ENCODE data around the gene GHR.

Gene GHR

GRCh38 chr5:42500003-42500599 lies 76.9 kb downstream of the GHR start:
- no peak for ATAC-seq
- TF ChIP-seq PATZ1 (CRISPR knock-in tag; IDR thresholded peaks at IDR 0.05; ENCODE audit: borderline replicate concordance) = no peak
- no peak for TF ChIP-seq ISL1 (CRISPR knock-in tag; IDR thresholded peaks at IDR 0.05)
- no peak for TF ChIP-seq CREB5 (CRISPR knock-in tag; IDR thresholded peaks at IDR 0.05; ENCODE audit: low read depth)
- TF ChIP-seq GLIS3 (CRISPR knock-in tag; IDR thresholded peaks at IDR 0.05) = no peak
- no peak for TF ChIP-seq TSHZ2 (CRISPR knock-in tag; IDR thresholded peaks at IDR 0.05)
- TF ChIP-seq ESRRG (CRISPR knock-in tag; IDR thresholded peaks at IDR 0.05) = no peak
- TF ChIP-seq ZC3H10 (CRISPR knock-in tag; IDR thresholded peaks at IDR 0.05) = no peak
- TF ChIP-seq ZNF8 (CRISPR knock-in tag; IDR thresholded peaks at IDR 0.05) = no peak
- no peak for TF ChIP-seq ZFP30 (CRISPR knock-in tag; IDR thresholded peaks at IDR 0.05)
- no peak for TF ChIP-seq ARNTL (CRISPR knock-in tag; IDR thresholded peaks at IDR 0.05; ENCODE audit: borderline replicate concordance, low read depth)
- no peak for TF ChIP-seq ZNF565 (CRISPR knock-in tag; conservative IDR thresholded peaks at IDR 0.05; ENCODE audit: low read depth)
- no peak for TF ChIP-seq POU6F1 (CRISPR knock-in tag; IDR thresholded peaks at IDR 0.05; ENCODE audit: borderline replicate concordance, low read depth)
- no peak for TF ChIP-seq ZNF70 (CRISPR knock-in tag; IDR thresholded peaks at IDR 0.05)
- TF ChIP-seq ZFP3 (CRISPR knock-in tag; IDR thresholded peaks at IDR 0.05) = no peak
- TF ChIP-seq TOX (CRISPR knock-in tag; IDR thresholded peaks at IDR 0.05; ENCODE audit: borderline replicate concordance) = no peak
- TF ChIP-seq SNAI2 (CRISPR knock-in tag; IDR thresholded peaks at IDR 0.05) = no peak
- no peak for TF ChIP-seq TCF4 (CRISPR knock-in tag; IDR thresholded peaks at IDR 0.05; ENCODE audit: borderline replicate concordance)
- TF ChIP-seq CSRNP3 (CRISPR knock-in tag; IDR thresholded peaks at IDR 0.05) = no peak

- no peak for ATAC-seq
- no peak for TF ChIP-seq RARB (CRISPR knock-in tag; IDR thresholded peaks at IDR 0.05)
- no peak for TF ChIP-seq ZC3H10 (CRISPR knock-in tag; IDR thresholded peaks at IDR 0.05)
- TF ChIP-seq TCF4 (CRISPR knock-in tag; IDR thresholded peaks at IDR 0.05; ENCODE audit: borderline replicate concordance) = no peak
- TF ChIP-seq ZFP3 (CRISPR knock-in tag; IDR thresholded peaks at IDR 0.05) = no peak
- TF ChIP-seq OSR1 (CRISPR knock-in tag; IDR thresholded peaks at IDR 0.05) = no peak
These were observed 79.6 kb downstream of the GHR start for GRCh38 chr5:42502613-42503470.

GRCh38 chr5:42506662-42507061 lies 83.4 kb downstream of the GHR start:
- TF ChIP-seq PPARA (CRISPR knock-in tag; IDR thresholded peaks at IDR 0.05; ENCODE audit: borderline replicate concordance) (no peak), ZNF70 (CRISPR knock-in tag; IDR thresholded peaks at IDR 0.05) (no peak), GLIS3 (CRISPR knock-in tag; IDR thresholded peaks at IDR 0.05) (no peak), SNAI2 (CRISPR knock-in tag; IDR thresholded peaks at IDR 0.05) (no peak), CREB5 (CRISPR knock-in tag; IDR thresholded peaks at IDR 0.05; ENCODE audit: low read depth) (no peak), ZNF8 (CRISPR knock-in tag; IDR thresholded peaks at IDR 0.05) (no peak), ESRRG (CRISPR knock-in tag; IDR thresholded peaks at IDR 0.05) (no peak), ZFP30 (CRISPR knock-in tag; IDR thresholded peaks at IDR 0.05) (no peak), TOX (CRISPR knock-in tag; IDR thresholded peaks at IDR 0.05; ENCODE audit: borderline replicate concordance) (no peak), ISL1 (CRISPR knock-in tag; IDR thresholded peaks at IDR 0.05) (no peak), ARNTL (CRISPR knock-in tag; IDR thresholded peaks at IDR 0.05; ENCODE audit: borderline replicate concordance, low read depth) (no peak), OSR1 (CRISPR knock-in tag; IDR thresholded peaks at IDR 0.05) (no peak), ZNF565 (CRISPR knock-in tag; conservative IDR thresholded peaks at IDR 0.05; ENCODE audit: low read depth) (no peak), BACH2 (CRISPR knock-in tag; IDR thresholded peaks at IDR 0.05; ENCODE audit: borderline replicate concordance) (no peak)
- no peak for ATAC-seq
